ENCODE results near the gene TLE1.

- TF ChIP-seq POLR2A (IDR thresholded peaks at IDR 0.05): no peak
- TF ChIP-seq CTCF (IDR thresholded peaks at IDR 0.05): no peak
Measured at GRCh38 chr9:81570083-81570482, 119.3 kb downstream of the TLE1 start.

Measured in adrenal gland (tissue), 5 donors.